ENCODE results near the gene MOV10. TPM values are rescaled to one million over a fixed set of nuclear protein-coding genes. Genes with fewer than 3 reads are reported as not detected.

Gene MOV10
- total and polyA plus RNA-seq, 2 of the 8 experiments (the other 6 are each of a cell fraction or from before 2014, with no cell fraction given), result 57.3 to 109 TPM

DNA sequence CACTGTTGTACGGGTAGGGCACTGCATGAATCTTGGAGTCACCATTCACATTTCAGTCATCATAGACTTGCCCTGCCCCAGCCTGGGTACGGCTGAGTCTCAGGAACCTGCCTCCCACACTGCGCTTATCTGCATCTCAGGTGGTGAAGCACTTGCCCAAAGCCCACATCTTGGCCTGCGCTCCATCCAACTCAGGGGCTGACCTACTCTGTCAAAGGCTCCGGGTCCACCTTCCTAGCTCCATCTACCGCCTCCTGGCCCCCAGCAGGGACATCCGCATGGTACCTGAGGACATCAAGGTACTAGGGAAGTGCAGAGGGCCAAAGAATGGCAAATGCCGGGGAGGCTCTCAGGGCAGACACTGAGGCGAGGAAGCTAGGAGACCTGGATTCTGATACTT, 20.8 kb downstream of the MOV10 start:
- no peak overlapping the region for H3K4ac ChIP-seq (replicated peaks; ENCODE audit: insufficient read length, low read depth, low read length)
- ChIA-PET POLR2A (ENCODE audit: partially characterized antibody) (interaction anchor here (6.8 kb wide), 1 partner anchor 21 kb away, joined by 76 read pairs; the partner anchor contains the start of gene MOV10), CTCF (ENCODE audit: partially characterized antibody) (interaction anchor here (0.6 kb wide), 1 partner anchor 182 kb away, joined by 3 read pairs; no protein-coding TSS in a partner anchor)
- H2BK12ac ChIP-seq (ENCODE audit: low read depth, low read length), result no peak overlapping the region
- H3K27ac ChIP-seq (ENCODE audit: low read depth, low read length), result no peak overlapping the region
- H3K4me1 ChIP-seq (replicated peaks in 1 of 4; ENCODE audit: control insufficient read depth in 3 of 4, insufficient read depth in 4 of 4, low read length in 3 of 4), result peaks cover 3 to 21% (median 10%) of the 10 kb centered on the region in 4 experiments; a peak in 6 of 7 replicates
- no peaks in the 10 kb centered on the region for H3K79me2 ChIP-seq (ENCODE audit: control insufficient read depth in 1 of 2, insufficient read depth in 2 of 2, low read length in 2 of 2)
- H3K9me3 ChIP-seq (ENCODE audit: insufficient read depth in 2 of 2, low read depth in 1 of 2, low read length in 1 of 2), result no peaks in the 10 kb centered on the region
- H2BK20ac ChIP-seq (ENCODE audit: low read length), result no peak overlapping the region
- H2AFZ ChIP-seq (ENCODE audit: low read length), result no peak overlapping the region
- H3K36me3 ChIP-seq (ENCODE audit: control insufficient read depth in 2 of 4, insufficient read depth in 4 of 4, low read length in 3 of 4), result peaks cover 18 to 60% (median 34%) of the 10 kb centered on the region in 4 experiments
- H3K4me3 ChIP-seq (ENCODE audit: extremely low read depth in 1 of 4, insufficient read depth in 2 of 4, low read depth in 3 of 4, low read length in 4 of 4), result no peak overlapping the region
- WGBS, 2 experiments (ENCODE audit: extremely low coverage in 1 of 2, insufficient coverage in 1 of 2, insufficient read length in 1 of 2, insufficient replicate concordance in 2 of 2, low coverage in 1 of 2, low lambda C conversion rate in 2 of 2, missing lambda C conversion rate in 1 of 2), result 94% methylated on average over 9 of the region's 9 CpGs; no CpG with 5 or more reads in 1 of the 2 experiments
- no peak overlapping the region for H3K23ac ChIP-seq (ENCODE audit: insufficient read length)
- no peak overlapping the region for H3K56ac ChIP-seq (replicated peaks; ENCODE audit: insufficient read length, low read depth, low read length)
- H2BK15ac ChIP-seq (ENCODE audit: low read length), result no peak overlapping the region
- H3K27me3 ChIP-seq (replicated peaks in 1 of 4; ENCODE audit: control insufficient read depth in 3 of 4, extremely low read depth in 1 of 4, insufficient read depth in 3 of 4, low read length in 3 of 4), result peaks cover 0 to 2% (median 0%) of the 10 kb centered on the region in 4 experiments; a peak in 1 of 7 replicates
- no peak overlapping the region for H2AK5ac ChIP-seq (ENCODE audit: low read depth, low read length)
- FAIRE-seq, result no peak
- H3K23me2 ChIP-seq (ENCODE audit: low read depth, low read length), result no peaks in the 10 kb centered on the region
- no peak overlapping the region for H3K4me2 ChIP-seq (ENCODE audit: insufficient read depth in 1 of 2, low read depth in 2 of 2, low read length in 2 of 2)
- no peak overlapping the region for H2BK120ac ChIP-seq (replicated peaks; ENCODE audit: low read depth, low read length)
- H3K79me1 ChIP-seq (ENCODE audit: low read depth, low read length), result no peaks in the 10 kb centered on the region
- H4K5ac ChIP-seq (ENCODE audit: insufficient read length, low read depth, low read length), result no peak overlapping the region
- H4K8ac ChIP-seq (ENCODE audit: extremely low read depth, insufficient read depth, low read length), result no peak overlapping the region
- H2BK5ac ChIP-seq (ENCODE audit: low read depth, low read length), result no peak overlapping the region
- no peak overlapping the region for H3K14ac ChIP-seq (ENCODE audit: insufficient read length)
- H3K18ac ChIP-seq (ENCODE audit: extremely low read depth, low read length), result no peak overlapping the region
- DNase-seq (ENCODE audit: low read depth in 1 of 2, low spot score in 2 of 2), result no peak
- peaks cover 5 to 23% of the 10 kb centered on the region in 2 experiments for H4K20me1 ChIP-seq (replicated peaks in 1 of 2; ENCODE audit: control insufficient read depth in 1 of 2, insufficient read depth in 2 of 2, low read length in 2 of 2)
- no peak overlapping the region for H3K9ac ChIP-seq (replicated peaks in 1 of 4; ENCODE audit: extremely low read depth in 1 of 4, low read depth in 3 of 4, low read length in 3 of 4)
- H4K91ac ChIP-seq (replicated peaks; ENCODE audit: insufficient read length, low read length), result no peak overlapping the region
- TF ChIP-seq BRCA1 (IDR thresholded peaks at IDR 0.05; ENCODE audit: low read depth, low read length) (no peak), SP1 (IDR thresholded peaks at IDR 0.05; ENCODE audit: low read depth, low read length) (no peak), ZNF274 (IDR thresholded peaks at IDR 0.05; ENCODE audit: borderline replicate concordance, extremely low read depth, low read length) (no peak), BACH1 (IDR thresholded peaks at IDR 0.05; ENCODE audit: low read length) (no peak), TBP (IDR thresholded peaks at IDR 0.05; ENCODE audit: low read depth, low read length) (no peak), EP300 (IDR thresholded peaks at IDR 0.05; ENCODE audit: borderline replicate concordance in 1 of 2, low read depth in 2 of 2, low read length in 2 of 2) (no peak), BCL11A (IDR thresholded peaks at IDR 0.05; ENCODE audit: low read depth in 2 of 2, low read length in 2 of 2) (no peak), TAF1 (IDR thresholded peaks at IDR 0.05; ENCODE audit: low read depth, low read length) (no peak)
- TF ChIP-seq, protein P1, sequence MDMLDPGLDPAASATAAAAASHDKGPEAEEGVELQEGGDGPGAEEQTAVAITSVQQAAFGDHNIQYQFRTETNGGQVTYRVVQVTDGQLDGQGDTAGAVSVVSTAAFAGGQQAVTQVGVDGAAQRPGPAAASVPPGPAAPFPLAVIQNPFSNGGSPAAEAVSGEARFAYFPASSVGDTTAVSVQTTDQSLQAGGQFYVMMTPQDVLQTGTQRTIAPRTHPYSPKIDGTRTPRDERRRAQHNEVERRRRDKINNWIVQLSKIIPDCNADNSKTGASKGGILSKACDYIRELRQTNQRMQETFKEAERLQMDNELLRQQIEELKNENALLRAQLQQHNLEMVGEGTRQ (IDR thresholded peaks at IDR 0.05; ENCODE audit: low read length), result no peak
- TF ChIP-seq, protein P2, sequence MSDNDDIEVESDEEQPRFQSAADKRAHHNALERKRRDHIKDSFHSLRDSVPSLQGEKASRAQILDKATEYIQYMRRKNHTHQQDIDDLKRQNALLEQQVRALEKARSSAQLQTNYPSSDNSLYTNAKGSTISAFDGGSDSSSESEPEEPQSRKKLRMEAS (IDR thresholded peaks at IDR 0.05), result no peak
